PFSK-1 (cell line): ENCODE measurements around the gene DNAJC5.

Experiments used
- FOXP2 ChIP-seq: optimal IDR thresholded peaks from 2 replicates; pipeline ENCODE3; 2011; ENCODE audit warnings: borderline replicate concordance, control low read depth, inconsistent platforms; ENCODE audit not compliant: insufficient read depth; ENCODE audit errors: extremely low read length, extremely low read depth
- POLR2AphosphoS5 ChIP-seq: IDR thresholded peaks from 2 replicates; pipeline ENCODE4 v1.6.1; 2012; ENCODE audit warnings: low read depth, mild to moderate bottlenecking, control low read depth, low read length, moderate library complexity
- SIN3A ChIP-seq: IDR thresholded peaks from 2 replicates; pipeline ENCODE4 v1.6.1; 2012; ENCODE audit warnings: mild to moderate bottlenecking, low read length, moderate library complexity, borderline replicate concordance; ENCODE audit not compliant: insufficient read depth
- TAF1 ChIP-seq: IDR thresholded peaks from 2 replicates; pipeline ENCODE4 v1.6.1; 2012; ENCODE audit warnings: low read length, control low read depth, borderline replicate concordance; ENCODE audit not compliant: insufficient read depth
- TF ChIP-seq, protein P1 (sequence below), 2 experiments: IDR thresholded peaks; 2 replicates each; pipeline versions ENCODE4 v1.6.1 to v1.8.0; 2011 to 2012; ENCODE audit warnings: low read depth in 2 of 2, low read length in 2 of 2, control low read depth in 1 of 2, inconsistent platforms in 1 of 2, mild to moderate bottlenecking in 1 of 2, moderate library complexity in 1 of 2; ENCODE audit not compliant: insufficient read depth in 1 of 2

The DNAJC5 gene

DNA sequence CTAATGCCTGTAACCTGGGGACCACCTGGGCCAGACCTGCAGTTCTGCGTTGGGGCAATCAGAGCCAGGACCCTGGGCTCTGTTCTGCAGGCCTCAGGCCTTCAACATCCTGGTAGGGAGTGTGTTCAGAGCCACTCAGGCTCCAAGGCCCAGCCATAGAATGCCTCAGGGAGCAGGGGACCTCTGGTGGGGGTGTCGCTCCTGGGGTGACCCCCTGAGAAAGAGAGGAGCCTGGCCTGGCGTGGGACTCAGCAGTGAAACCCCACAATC is 48.8 kb downstream of the DNAJC5 start:
- TF ChIP-seq TAF1 (no peak), SIN3A (no peak), POLR2AphosphoS5 (no peak), FOXP2 (no peak)
- TF ChIP-seq, protein P1, sequence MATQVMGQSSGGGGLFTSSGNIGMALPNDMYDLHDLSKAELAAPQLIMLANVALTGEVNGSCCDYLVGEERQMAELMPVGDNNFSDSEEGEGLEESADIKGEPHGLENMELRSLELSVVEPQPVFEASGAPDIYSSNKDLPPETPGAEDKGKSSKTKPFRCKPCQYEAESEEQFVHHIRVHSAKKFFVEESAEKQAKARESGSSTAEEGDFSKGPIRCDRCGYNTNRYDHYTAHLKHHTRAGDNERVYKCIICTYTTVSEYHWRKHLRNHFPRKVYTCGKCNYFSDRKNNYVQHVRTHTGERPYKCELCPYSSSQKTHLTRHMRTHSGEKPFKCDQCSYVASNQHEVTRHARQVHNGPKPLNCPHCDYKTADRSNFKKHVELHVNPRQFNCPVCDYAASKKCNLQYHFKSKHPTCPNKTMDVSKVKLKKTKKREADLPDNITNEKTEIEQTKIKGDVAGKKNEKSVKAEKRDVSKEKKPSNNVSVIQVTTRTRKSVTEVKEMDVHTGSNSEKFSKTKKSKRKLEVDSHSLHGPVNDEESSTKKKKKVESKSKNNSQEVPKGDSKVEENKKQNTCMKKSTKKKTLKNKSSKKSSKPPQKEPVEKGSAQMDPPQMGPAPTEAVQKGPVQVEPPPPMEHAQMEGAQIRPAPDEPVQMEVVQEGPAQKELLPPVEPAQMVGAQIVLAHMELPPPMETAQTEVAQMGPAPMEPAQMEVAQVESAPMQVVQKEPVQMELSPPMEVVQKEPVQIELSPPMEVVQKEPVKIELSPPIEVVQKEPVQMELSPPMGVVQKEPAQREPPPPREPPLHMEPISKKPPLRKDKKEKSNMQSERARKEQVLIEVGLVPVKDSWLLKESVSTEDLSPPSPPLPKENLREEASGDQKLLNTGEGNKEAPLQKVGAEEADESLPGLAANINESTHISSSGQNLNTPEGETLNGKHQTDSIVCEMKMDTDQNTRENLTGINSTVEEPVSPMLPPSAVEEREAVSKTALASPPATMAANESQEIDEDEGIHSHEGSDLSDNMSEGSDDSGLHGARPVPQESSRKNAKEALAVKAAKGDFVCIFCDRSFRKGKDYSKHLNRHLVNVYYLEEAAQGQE (IDR thresholded peaks at IDR 0.05; ENCODE audit: insufficient read depth in 1 of 2, low read depth in 2 of 2, low read length in 2 of 2) = no peak

DNA sequence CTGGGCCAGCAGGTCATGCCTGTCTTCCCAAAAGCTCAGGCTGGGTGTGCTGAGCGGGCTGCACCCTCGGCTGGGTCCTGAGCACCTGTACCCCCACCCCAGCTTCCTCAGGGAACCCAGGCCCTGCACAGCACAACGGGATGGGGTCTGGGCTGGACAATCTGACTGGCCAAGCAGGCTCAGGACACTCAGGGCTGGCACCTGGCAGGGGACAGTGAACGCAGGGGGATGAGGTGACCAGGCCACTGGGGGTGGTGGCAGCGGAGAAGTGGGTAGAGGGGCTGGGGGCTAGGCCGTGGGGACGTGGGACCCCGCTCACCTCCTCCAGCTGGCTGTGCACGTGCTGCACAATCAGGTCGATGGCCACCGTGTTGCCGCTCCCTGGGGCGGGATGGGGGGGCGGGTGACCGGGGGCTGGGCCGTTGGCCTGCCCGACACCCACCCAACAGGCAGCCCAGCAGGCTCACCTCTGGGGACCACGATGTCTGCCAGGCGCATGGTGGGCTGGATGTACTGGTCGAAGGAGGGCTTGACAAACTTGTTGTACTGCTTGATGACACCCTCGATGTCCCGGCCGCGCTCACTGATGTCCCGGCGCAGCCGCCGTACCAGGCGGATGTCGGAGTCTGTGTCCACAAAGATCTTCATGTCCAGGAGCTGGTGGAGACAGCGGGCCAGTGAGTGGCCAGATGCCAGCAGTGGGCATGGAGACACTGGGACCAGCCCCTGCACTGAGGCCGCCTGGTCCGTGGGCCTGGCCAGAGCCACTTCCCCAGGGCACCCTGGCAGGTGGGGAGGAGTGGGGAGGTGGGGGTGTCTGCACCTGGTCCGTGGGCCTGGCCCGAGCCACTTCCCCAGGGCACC is 49.4 kb downstream of the DNAJC5 start:
- TF ChIP-seq, protein P1 (IDR thresholded peaks at IDR 0.05; ENCODE audit: insufficient read depth in 1 of 2, low read depth in 2 of 2, low read length in 2 of 2) = no peak
- no peak for TF ChIP-seq TAF1
- no peak for TF ChIP-seq SIN3A
- no peak for TF ChIP-seq POLR2AphosphoS5
- TF ChIP-seq FOXP2 = no peak

DNA sequence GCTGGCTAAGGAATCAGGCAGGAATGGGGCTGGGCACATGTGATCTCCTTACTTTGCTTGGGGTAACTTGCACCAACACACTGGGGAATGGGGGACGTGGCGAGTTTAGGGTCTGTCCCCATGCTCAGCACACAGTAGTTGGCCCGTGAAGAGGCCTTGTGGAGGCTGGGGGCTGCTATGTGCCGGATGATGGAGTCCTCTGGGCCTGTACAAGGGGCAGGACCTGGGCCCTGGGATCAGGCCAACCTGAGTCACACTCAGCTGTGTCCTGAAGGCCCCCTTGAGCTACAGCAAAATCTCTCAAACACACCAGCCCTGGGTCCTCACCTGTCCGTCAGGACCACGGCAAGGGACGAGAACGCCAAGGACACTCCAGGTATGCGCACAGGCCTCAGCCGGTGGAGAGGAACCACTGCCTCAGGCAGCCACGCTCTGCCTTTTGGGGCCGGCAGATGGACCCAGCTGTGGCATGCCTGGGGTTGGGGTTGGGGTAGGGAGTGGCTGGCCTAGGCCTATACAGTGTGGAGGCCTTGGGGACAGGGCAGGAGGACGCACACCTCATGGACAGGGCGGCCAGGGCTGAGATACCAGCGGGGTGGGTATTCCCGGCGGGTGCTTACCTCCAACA is 50.2 kb downstream of the DNAJC5 start:
- TF ChIP-seq SIN3A (no peak), FOXP2 (no peak), POLR2AphosphoS5 (no peak), TAF1 (no peak)
- TF ChIP-seq, protein P1 (IDR thresholded peaks at IDR 0.05; ENCODE audit: insufficient read depth in 1 of 2, low read depth in 2 of 2, low read length in 2 of 2) = no peak

DNA sequence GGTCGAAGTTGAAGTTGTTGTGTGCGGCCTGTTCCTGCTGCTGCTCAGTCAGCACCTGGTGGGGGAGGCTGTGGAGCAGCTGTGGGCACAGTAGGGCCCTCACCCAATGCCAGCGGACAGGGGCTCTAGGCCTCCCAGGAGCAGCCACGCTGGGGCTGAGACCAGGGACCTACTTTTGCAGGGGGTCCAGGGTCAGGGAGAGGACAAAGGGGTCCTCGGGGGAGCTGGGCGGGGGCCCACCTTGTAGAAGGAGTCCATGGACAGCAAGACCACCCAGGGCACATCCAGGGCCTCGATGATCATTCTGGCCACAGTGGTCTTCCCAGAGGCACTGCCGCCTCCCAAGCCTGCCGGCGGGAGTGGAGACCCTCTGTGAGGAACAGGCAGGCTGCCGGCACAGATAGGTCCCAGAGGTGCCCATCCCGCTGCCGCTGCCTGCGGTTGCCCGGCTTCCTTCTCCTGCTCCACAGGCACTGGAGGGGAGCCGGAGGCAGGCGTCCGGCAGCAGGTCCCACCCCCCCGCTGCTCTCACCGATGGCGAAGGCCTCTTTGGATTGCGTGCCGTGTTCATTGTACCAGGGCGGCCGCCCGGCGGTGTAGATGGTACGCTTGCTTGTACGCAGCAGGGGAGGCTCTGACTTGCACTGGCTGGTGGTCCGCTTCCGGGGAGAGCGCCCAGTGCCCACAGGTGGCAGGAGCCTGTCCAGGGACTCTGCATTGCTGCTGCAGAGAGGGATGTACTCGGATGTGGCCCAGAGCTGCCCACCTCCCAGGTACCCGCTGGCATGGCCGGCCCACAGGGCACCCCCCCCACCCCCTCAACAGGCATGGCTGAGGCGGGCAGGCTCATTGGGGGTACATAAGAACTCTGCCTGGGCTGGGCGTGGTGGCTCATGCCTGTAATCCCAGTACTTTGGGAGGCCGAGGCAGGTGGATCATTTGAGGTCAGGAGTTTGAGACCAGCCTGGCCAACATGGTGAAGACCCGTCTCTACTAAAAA is 51.3 kb downstream of the DNAJC5 start:
- TF ChIP-seq POLR2AphosphoS5 (no peak), FOXP2 (no peak), TAF1 (no peak), SIN3A (no peak)
- TF ChIP-seq, protein P1 (IDR thresholded peaks at IDR 0.05; ENCODE audit: insufficient read depth in 1 of 2, low read depth in 2 of 2, low read length in 2 of 2) = no peak
